B cell (primary cell): ENCODE measurements around the gene KCNH5.

Source experiments
- EZH2 ChIP-seq: IDR thresholded peaks from 2 replicates; pipeline ENCODE4 v1.6.1; 2012; ENCODE audit warnings: borderline replicate concordance, low read depth, mild to moderate bottlenecking, moderate library complexity, low read length; ENCODE audit not compliant: insufficient read depth, poor library complexity, severe bottlenecking
- TF ChIP-seq, protein P1 (sequence below): fragments of 200-600 bp; IDR thresholded peaks from one replicate; pipeline ENCODE4 v1.8.0; 2022; ENCODE audit warnings: antibody characterized with exemption, mild to moderate bottlenecking

DNA sequence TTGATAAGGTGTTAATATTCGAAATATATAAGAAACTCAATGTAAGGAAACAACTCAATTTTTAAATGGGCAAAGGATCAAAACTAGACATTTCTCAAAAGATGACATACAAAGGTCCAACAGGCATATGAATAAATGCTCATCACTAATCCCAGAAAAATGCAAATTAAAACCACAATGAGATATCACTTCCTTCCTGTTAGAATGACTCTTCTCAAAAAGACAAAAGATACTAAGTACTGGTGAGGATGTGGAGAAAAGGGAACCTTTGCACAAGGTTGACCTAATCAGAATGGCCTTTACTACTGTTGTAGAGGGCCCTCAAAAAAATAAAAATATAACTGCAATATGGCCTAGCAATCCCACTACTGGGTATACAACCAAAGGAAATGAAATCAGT, 383.4 kb downstream of the KCNH5 start:
- TF ChIP-seq, protein P1, sequence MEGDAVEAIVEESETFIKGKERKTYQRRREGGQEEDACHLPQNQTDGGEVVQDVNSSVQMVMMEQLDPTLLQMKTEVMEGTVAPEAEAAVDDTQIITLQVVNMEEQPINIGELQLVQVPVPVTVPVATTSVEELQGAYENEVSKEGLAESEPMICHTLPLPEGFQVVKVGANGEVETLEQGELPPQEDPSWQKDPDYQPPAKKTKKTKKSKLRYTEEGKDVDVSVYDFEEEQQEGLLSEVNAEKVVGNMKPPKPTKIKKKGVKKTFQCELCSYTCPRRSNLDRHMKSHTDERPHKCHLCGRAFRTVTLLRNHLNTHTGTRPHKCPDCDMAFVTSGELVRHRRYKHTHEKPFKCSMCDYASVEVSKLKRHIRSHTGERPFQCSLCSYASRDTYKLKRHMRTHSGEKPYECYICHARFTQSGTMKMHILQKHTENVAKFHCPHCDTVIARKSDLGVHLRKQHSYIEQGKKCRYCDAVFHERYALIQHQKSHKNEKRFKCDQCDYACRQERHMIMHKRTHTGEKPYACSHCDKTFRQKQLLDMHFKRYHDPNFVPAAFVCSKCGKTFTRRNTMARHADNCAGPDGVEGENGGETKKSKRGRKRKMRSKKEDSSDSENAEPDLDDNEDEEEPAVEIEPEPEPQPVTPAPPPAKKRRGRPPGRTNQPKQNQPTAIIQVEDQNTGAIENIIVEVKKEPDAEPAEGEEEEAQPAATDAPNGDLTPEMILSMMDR: no peak
- no peak for TF ChIP-seq EZH2
